ENCODE measurements around the gene ZSCAN18.

The ZSCAN18 gene

GRCh38 chr19:58044391-58044790 lies 53.6 kb downstream of the ZSCAN18 start:
- DNase-seq (ENCODE audit: low read depth), result no peak

- no peak for DNase-seq (ENCODE audit: low read depth)
Observed at GRCh38 chr19:58042495-58043340, 55.3 kb downstream of the ZSCAN18 start.

- no peak for DNase-seq (ENCODE audit: low read depth)
Observed at GRCh38 chr19:58040751-58041525, 57.1 kb downstream of the ZSCAN18 start.

GRCh38 chr19:58038688-58039204 lies 59.3 kb downstream of the ZSCAN18 start:
- DNase-seq (ENCODE audit: low read depth), result no peak

- DNase-seq (ENCODE audit: low read depth), result no peak
Observed at GRCh38 chr19:58037927-58038687, 59.9 kb downstream of the ZSCAN18 start.

GRCh38 chr19:58035863-58036262 lies 62.2 kb downstream of the ZSCAN18 start:
- no peak for DNase-seq (ENCODE audit: low read depth)

GRCh38 chr19:58034477-58034793 lies 63.6 kb downstream of the ZSCAN18 start:
- no peak for DNase-seq (ENCODE audit: low read depth)
